ENCODE measurements around the gene ALDH1A1. TPM values are rescaled to one million over a fixed set of nuclear protein-coding genes. Genes with fewer than 3 reads are reported as not detected.

ALDH1A1 gene
- total RNA-seq, 1 experiment from 2014 or later: not detected

- no peaks in the 10 kb centered on the region for H4K20me1 ChIP-seq (ENCODE audit: low read length)
- no peaks in the 10 kb centered on the region for H3K9me2 ChIP-seq (replicated peaks; ENCODE audit: low read length)
- H3F3A ChIP-seq (ENCODE audit: low read length, unreplicated experiment): no peaks in the 10 kb centered on the region
- no peak overlapping the region for H2AFZ ChIP-seq (ENCODE audit: low read length)
- H3K36me3 ChIP-seq (ENCODE audit: low read depth, low read length): no peaks in the 10 kb centered on the region
- H3K79me2 ChIP-seq (ENCODE audit: low read length): no peaks in the 10 kb centered on the region
- H3K4me1 ChIP-seq (ENCODE audit: insufficient read depth, low read length): no peaks in the 10 kb centered on the region
- ATAC-seq: no peak
- ChIA-PET CTCF (no interaction called here), POLR2A (ENCODE audit: unreplicated experiment) (no interaction called here)
- intact Hi-C loops (cut with micrococcal nuclease): no loop called here
- peaks cover 25% of the 10 kb centered on the region for H3K27me3 ChIP-seq (ENCODE audit: low read length)
- H3K27ac ChIP-seq (ENCODE audit: low read length): no peak overlapping the region
- no TSS peak for BruUV-seq (replicated peaks)
- no peak for DNase-seq
- H3K9me3 ChIP-seq (ENCODE audit: low read length): no peaks in the 10 kb centered on the region
- H3K4me3 ChIP-seq (ENCODE audit: low read length): no peak overlapping the region
- TF ChIP-seq EZH2phosphoT487 (IDR thresholded peaks at IDR 0.05; ENCODE audit: borderline replicate concordance, low read length) (no peak), CTCF (conservative IDR thresholded peaks at IDR 0.05; ENCODE audit: low read depth, low read length) (no peak), EZH2 (IDR thresholded peaks at IDR 0.05; ENCODE audit: low read length, unreplicated experiment) (no peak)
- H3K4me2 ChIP-seq (ENCODE audit: low read length): no peak overlapping the region
- H3K9ac ChIP-seq (ENCODE audit: low read length): no peak overlapping the region
These were observed 42.5 kb upstream of the ALDH1A1 start for GRCh38 chr9:72995131-72996024.

- CTCF ChIA-PET: no interaction called here
These were observed 38.9 kb upstream of the ALDH1A1 start for GRCh38 chr9:72991772-72992171.

More at GRCh38 chr9:72991772-72992171, 38.9 kb upstream of the ALDH1A1 start:
- Histone ChIP-seq H3F3A (ENCODE audit: low read length, unreplicated experiment) (no peaks in the 10 kb centered on the region), H3K4me3 (ENCODE audit: low read length) (no peak overlapping the region), H2AFZ (ENCODE audit: low read length) (no peak overlapping the region), H3K4me1 (ENCODE audit: insufficient read depth, low read length) (no peaks in the 10 kb centered on the region), H3K36me3 (ENCODE audit: low read depth, low read length) (no peaks in the 10 kb centered on the region), H3K79me2 (ENCODE audit: low read length) (no peaks in the 10 kb centered on the region), H3K9me3 (ENCODE audit: low read length) (no peaks in the 10 kb centered on the region), H3K9me2 (replicated peaks; ENCODE audit: low read length) (no peaks in the 10 kb centered on the region), H3K27ac (ENCODE audit: low read length) (no peak overlapping the region), H3K4me2 (ENCODE audit: low read length) (no peak overlapping the region), H3K9ac (ENCODE audit: low read length) (no peak overlapping the region), H4K20me1 (ENCODE audit: low read length) (no peaks in the 10 kb centered on the region), H3K27me3 (ENCODE audit: low read length) (peaks cover 21% of the 10 kb centered on the region)
- POLR2A ChIA-PET (ENCODE audit: unreplicated experiment): no interaction called here
- TF ChIP-seq CTCF (conservative IDR thresholded peaks at IDR 0.05; ENCODE audit: low read depth, low read length) (no peak), EZH2phosphoT487 (IDR thresholded peaks at IDR 0.05; ENCODE audit: borderline replicate concordance, low read length) (no peak), EZH2 (IDR thresholded peaks at IDR 0.05; ENCODE audit: low read length, unreplicated experiment) (no peak)
- DNase-seq (no peak), ATAC-seq (no peak)
- intact Hi-C loops (cut with micrococcal nuclease): no loop called here
- no TSS peak for BruUV-seq (replicated peaks)

All from PC-3 (cell line).